Astrocyte (in vitro differentiated cells and primary cell): ENCODE data around the gene XRN2. TPM values are rescaled to one million over a fixed set of nuclear protein-coding genes. Genes with fewer than 3 reads are reported as not detected.
"Not testable (repeated sequence)": the region's sequence is repeated elsewhere in the genome, so short reads cannot be mapped to it uniquely, and the experiment has no call there.

Experiments
- DNase-seq: peaks from one replicate; pipeline ENCODE4 v3.0.0-alpha.2; 2010; ENCODE audit warnings: low read depth
- FAIRE-seq: peaks from 2 replicates; lab custom pipeline; 2011; peaks lifted over from hg19 to GRCh38; lab: Jason Lieb, UNC
- H2AFZ ChIP-seq: 2 replicates; pipeline ENCODE4 v1.6.0; 2012; ENCODE audit warnings: low read depth, low read length, inconsistent platforms
- H3K27ac ChIP-seq: 2 replicates; pipeline ENCODE4 v1.5.1; 2011; ENCODE audit warnings: low read depth, low read length, inconsistent platforms
- H3K27me3 ChIP-seq: 2 replicates; pipeline ENCODE4 v1.6.0; 2011; ENCODE audit warnings: low read length, inconsistent platforms; ENCODE audit not compliant: insufficient read depth
- H3K36me3 ChIP-seq: 2 replicates; pipeline ENCODE4 v1.5.1; 2011; ENCODE audit warnings: low read length, inconsistent platforms; ENCODE audit not compliant: insufficient read depth
- H3K4me1 ChIP-seq: 2 replicates; pipeline ENCODE4 v1.5.1; 2011; ENCODE audit warnings: low read length, inconsistent platforms; ENCODE audit not compliant: insufficient read depth
- H3K4me2 ChIP-seq: 2 replicates; pipeline ENCODE4 v1.6.0; 2012; ENCODE audit warnings: low read length, inconsistent platforms
- H3K4me3 ChIP-seq: 2 replicates; pipeline ENCODE4 v1.5.1; 2011; ENCODE audit warnings: low read depth, mild to moderate bottlenecking, low read length, inconsistent platforms; ENCODE audit not compliant: insufficient read depth
- H3K79me2 ChIP-seq: 2 replicates; pipeline ENCODE4 v1.6.0; 2012; ENCODE audit warnings: mild to moderate bottlenecking, low read length, inconsistent platforms; ENCODE audit not compliant: insufficient read depth
- H3K9ac ChIP-seq: 2 replicates; pipeline ENCODE4 v1.6.0; 2012; ENCODE audit warnings: mild to moderate bottlenecking, low read length, inconsistent platforms
- H3K9me3 ChIP-seq: 2 replicates; pipeline ENCODE4 v1.5.1; 2012; ENCODE audit warnings: low read depth, mild to moderate bottlenecking, low read length, inconsistent platforms; ENCODE audit not compliant: insufficient read depth
- H4K20me1 ChIP-seq: 2 replicates; pipeline ENCODE4 v1.6.0; 2012; ENCODE audit warnings: low read length, inconsistent platforms; ENCODE audit not compliant: insufficient read depth
- H3K27ac Mint-ChIP-seq: one replicate; pipeline ENCODE4 v1.8.0; 2021; ENCODE audit warnings: mild to moderate bottlenecking, mixed read lengths; ENCODE audit not compliant: unreplicated experiment
- H3K27me3 Mint-ChIP-seq: one replicate; pipeline ENCODE4 v1.8.0; 2021; ENCODE audit warnings: low read depth, mixed read lengths; ENCODE audit not compliant: unreplicated experiment
- H3K36me3 Mint-ChIP-seq: one replicate; pipeline ENCODE4 v1.8.0; 2021; ENCODE audit warnings: low read depth, mixed read lengths; ENCODE audit not compliant: unreplicated experiment
- H3K4me1 Mint-ChIP-seq: one replicate; pipeline ENCODE4 v1.8.0; 2021; ENCODE audit warnings: low read depth, mixed read lengths; ENCODE audit not compliant: unreplicated experiment
- H3K4me3 Mint-ChIP-seq: one replicate; pipeline ENCODE4 v1.8.0; 2021; ENCODE audit warnings: mild to moderate bottlenecking, moderate library complexity, mixed read lengths; ENCODE audit not compliant: unreplicated experiment
- H3K9me3 Mint-ChIP-seq: one replicate; pipeline ENCODE4 v1.8.0; 2021; ENCODE audit warnings: mild to moderate bottlenecking, mixed read lengths; ENCODE audit not compliant: unreplicated experiment
- EZH2 ChIP-seq: IDR thresholded peaks from 2 replicates; pipeline ENCODE4 v1.6.1; 2012; ENCODE audit warnings: mild to moderate bottlenecking, low read length, inconsistent platforms; ENCODE audit not compliant: insufficient read depth
- total RNA-seq: library from RNA; stranded (reverse); gene quantifications from 2 replicates; pipeline ENCODE4 v1.2.1, GENCODE V29; 2021
- TF ChIP-seq, protein P1 (sequence below): IDR thresholded peaks from 2 replicates; pipeline ENCODE4 v1.5.1; 2011; ENCODE audit warnings: low read depth, mild to moderate bottlenecking, inconsistent platforms, low read length, moderate library complexity; ENCODE audit not compliant: insufficient read depth

The XRN2 gene
- total RNA-seq, 1 donor from 2014 or later, result 74.5 TPM

DNA sequence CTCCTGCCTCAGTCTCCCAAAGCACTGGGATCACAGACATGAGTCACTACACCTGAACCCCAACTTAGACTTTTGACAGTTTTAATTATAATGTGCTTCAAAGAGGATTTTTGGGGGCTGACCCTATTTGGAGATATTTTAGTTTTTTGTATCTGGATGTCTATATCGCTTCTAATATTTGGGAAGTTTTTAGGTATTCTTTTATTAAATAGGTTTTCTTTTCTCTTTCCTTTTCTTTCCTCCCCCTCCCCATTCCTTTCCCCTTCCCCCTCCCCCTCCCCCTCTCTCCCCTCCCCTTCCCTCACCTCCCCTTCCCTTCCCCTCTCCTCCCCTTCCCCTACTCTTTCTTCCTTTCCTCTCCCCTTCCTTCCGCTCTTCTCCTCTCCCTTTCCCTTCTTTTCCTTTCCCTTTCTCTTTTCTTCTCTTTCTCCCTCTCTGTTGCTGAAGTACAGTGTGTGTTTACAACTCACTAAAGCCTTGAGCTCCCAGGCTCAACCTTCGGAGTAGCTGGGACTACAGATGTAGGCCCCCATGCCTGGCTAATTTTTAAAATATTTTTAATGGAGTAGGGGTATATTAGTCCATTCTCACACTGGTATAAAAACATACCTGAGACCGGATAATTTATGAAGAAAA is 118.6 kb downstream of the XRN2 start:
- no peak for FAIRE-seq
- Mint-ChIP-seq H3K9me3 (peaks cover 34% of the 10 kb centered on the region), H3K36me3 (no peaks in the 10 kb centered on the region), H3K4me1 (no peaks in the 10 kb centered on the region), H3K27ac (no peak overlapping the region), H3K4me3 (no peak overlapping the region), H3K27me3 (no peaks in the 10 kb centered on the region)
- Histone ChIP-seq H3K27ac (no peak overlapping the region), H3K36me3 (no peaks in the 10 kb centered on the region), H3K79me2 (no peaks in the 10 kb centered on the region), H3K4me3 (no peak overlapping the region), H3K4me2 (no peak overlapping the region), H4K20me1 (no peaks in the 10 kb centered on the region), H3K9me3 (peaks cover 9% of the 10 kb centered on the region), H2AFZ (no peak overlapping the region), H3K4me1 (no peaks in the 10 kb centered on the region), H3K27me3 (no peaks in the 10 kb centered on the region), H3K9ac (no peak overlapping the region)
- TF ChIP-seq EZH2, result no peak
- TF ChIP-seq, protein P1, sequence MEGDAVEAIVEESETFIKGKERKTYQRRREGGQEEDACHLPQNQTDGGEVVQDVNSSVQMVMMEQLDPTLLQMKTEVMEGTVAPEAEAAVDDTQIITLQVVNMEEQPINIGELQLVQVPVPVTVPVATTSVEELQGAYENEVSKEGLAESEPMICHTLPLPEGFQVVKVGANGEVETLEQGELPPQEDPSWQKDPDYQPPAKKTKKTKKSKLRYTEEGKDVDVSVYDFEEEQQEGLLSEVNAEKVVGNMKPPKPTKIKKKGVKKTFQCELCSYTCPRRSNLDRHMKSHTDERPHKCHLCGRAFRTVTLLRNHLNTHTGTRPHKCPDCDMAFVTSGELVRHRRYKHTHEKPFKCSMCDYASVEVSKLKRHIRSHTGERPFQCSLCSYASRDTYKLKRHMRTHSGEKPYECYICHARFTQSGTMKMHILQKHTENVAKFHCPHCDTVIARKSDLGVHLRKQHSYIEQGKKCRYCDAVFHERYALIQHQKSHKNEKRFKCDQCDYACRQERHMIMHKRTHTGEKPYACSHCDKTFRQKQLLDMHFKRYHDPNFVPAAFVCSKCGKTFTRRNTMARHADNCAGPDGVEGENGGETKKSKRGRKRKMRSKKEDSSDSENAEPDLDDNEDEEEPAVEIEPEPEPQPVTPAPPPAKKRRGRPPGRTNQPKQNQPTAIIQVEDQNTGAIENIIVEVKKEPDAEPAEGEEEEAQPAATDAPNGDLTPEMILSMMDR, result no peak
- no peak for DNase-seq

DNA sequence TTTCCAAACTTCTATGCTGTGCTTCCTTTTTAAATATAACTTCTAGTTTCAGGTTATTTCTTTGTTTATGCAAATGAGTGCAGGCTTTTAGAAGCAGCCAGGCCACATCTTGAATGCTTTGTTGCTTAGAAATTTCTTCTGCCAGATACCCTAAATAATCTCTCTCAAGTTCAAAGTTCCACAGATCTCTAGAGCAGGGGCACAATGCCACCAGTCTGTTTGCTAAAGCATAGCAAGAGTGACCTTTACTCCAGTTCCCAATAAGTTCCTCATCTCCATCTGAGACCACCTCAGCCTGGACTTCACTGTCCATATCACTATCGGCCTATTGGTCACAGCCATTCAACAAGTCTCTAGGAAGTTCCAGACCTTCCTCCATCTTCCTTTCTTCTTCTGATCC is 120.6 kb downstream of the XRN2 start:
- H3K4me3 Mint-ChIP-seq, H3K27ac ChIP-seq, H3K9ac ChIP-seq, FAIRE-seq, H2AFZ ChIP-seq, DNase-seq, H3K27me3 ChIP-seq, H3K36me3 ChIP-seq, H3K27me3 Mint-ChIP-seq, H3K4me3 ChIP-seq, H3K36me3 Mint-ChIP-seq, H4K20me1 ChIP-seq, H3K4me1 Mint-ChIP-seq, H3K27ac Mint-ChIP-seq, H3K4me2 ChIP-seq, H3K4me1 ChIP-seq, H3K9me3 ChIP-seq, H3K79me2 ChIP-seq: not testable (repeated sequence)
- peaks cover 36% of the 10 kb centered on the region for H3K9me3 Mint-ChIP-seq

DNA sequence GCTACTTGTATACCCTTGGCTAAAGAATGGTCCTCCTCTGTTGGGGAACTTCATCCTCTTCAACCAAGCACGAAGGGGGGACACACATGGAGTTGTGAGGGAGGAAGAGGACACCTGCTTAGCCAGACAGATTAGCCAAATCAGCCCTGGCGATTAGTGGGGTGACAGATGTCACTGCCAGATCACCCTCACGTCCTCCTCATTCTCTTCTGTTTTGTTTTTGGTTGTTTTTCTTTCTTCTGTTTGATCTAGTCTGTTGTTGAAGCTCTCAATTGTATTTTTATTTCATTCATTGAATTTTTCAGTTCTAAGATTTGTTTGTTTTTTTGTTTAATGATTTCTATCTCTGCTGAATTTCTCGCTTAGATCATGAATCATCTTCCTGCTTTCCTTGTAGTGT is 121.7 kb downstream of the XRN2 start:
- peaks cover 9% of the 10 kb centered on the region for H3K9me3 ChIP-seq
- DNase-seq (no peak), FAIRE-seq (no peak)
- H3K9ac ChIP-seq, result no peak overlapping the region
- no peaks in the 10 kb centered on the region for H4K20me1 ChIP-seq
- H3K27ac ChIP-seq, result no peak overlapping the region
- H3K27me3 ChIP-seq, result no peaks in the 10 kb centered on the region
- TF ChIP-seq, protein P1, result no peak
- TF ChIP-seq EZH2, result no peak
- Mint-ChIP-seq H3K9me3 (peaks cover 36% of the 10 kb centered on the region), H3K27me3 (no peaks in the 10 kb centered on the region), H3K4me1 (no peaks in the 10 kb centered on the region), H3K36me3 (no peaks in the 10 kb centered on the region), H3K4me3 (no peak overlapping the region), H3K27ac (no peak overlapping the region)
- no peak overlapping the region for H3K4me2 ChIP-seq
- no peaks in the 10 kb centered on the region for H3K36me3 ChIP-seq
- no peak overlapping the region for H3K4me3 ChIP-seq
- H3K4me1 ChIP-seq, result no peaks in the 10 kb centered on the region
- no peaks in the 10 kb centered on the region for H3K79me2 ChIP-seq
- H2AFZ ChIP-seq, result no peak overlapping the region
